A549 (cell line): ENCODE data around the gene NKIRAS2. TPM values are rescaled to one million over a fixed set of nuclear protein-coding genes. Genes with fewer than 3 reads are reported as not detected.
A peak's percentile ranks its signal among the peaks of the same experiment; 100 is the strongest.

Experiments
- ATAC-seq, 2 experiments: fragments of 200-7000 bp in 1 of 2; fragments of >200 bp in 1 of 2; cut with Nextera tagmentation in 1 of 2; cut with Tn5 transposase in 1 of 2; 3 replicates each; pipeline versions ENCODE4 v1.8.0 to v1.9.1; 2018 to 2020; ENCODE audit warnings: mild to moderate bottlenecking in 1 of 2, moderate library complexity in 1 of 2
- CTCF ChIA-PET: fragments of 300-600 bp; sonication (Branson Sonifier 250); formaldehyde crosslinking; extraction: SDS; loops from one replicate; lab custom pipeline; 2021; ENCODE audit warnings: antibody characterized with exemption, inconsistent platforms; lab: Yijun Ruan, JAX
- POLR2A ChIA-PET: fragments of 350-600 bp; formaldehyde crosslinking; extraction: SDS; loops from one replicate; lab custom pipeline; 2021; ENCODE audit warnings: antibody characterized with exemption, inconsistent platforms; lab: Yijun Ruan, JAX
- DNase-seq, 2 experiments: peaks; one replicate each; pipeline versions ENCODE4 v3.0.0 to v3.0.0-alpha.2; 2011 to 2016; ENCODE audit warnings: low read depth in 1 of 2, low spot score in 1 of 2
- FAIRE-seq: peaks from 2 replicates; lab custom pipeline; 2011; peaks lifted over from hg19 to GRCh38; lab: Jason Lieb, UNC
- H3K27ac ChIP-seq, 2 experiments: fragments of >200 bp; sonication (Bioruptor Twin); formaldehyde crosslinking; 3 replicates each; pipeline ENCODE4 v1.5.1; 2016 to 2017
- H3K4me1 ChIP-seq: fragments of >200 bp; sonication (Bioruptor Twin); formaldehyde crosslinking; 3 replicates; pipeline ENCODE4 v1.6.1; 2016
- H3K4me2 ChIP-seq: fragments of >200 bp; sonication (Bioruptor Twin); formaldehyde crosslinking; 3 replicates; pipeline ENCODE4 v1.6.1; 2016
- H3K4me3 ChIP-seq: fragments of >200 bp; sonication (Bioruptor Twin); formaldehyde crosslinking; 3 replicates; pipeline ENCODE4 v1.5.1; 2016
- H3K9me3 ChIP-seq: fragments of >200 bp; sonication (Bioruptor Twin); formaldehyde crosslinking; 3 replicates; pipeline ENCODE4 v1.6.1; 2016
- CBX8 ChIP-seq: fragments of 200-600 bp; sonication (generic); IDR thresholded peaks from 2 replicates; pipeline ENCODE4 v1.6.1; 2016
- HOXA7 ChIP-seq: fragments of 250-450 bp; sonication (Bioruptor Pico); IDR thresholded peaks from 2 replicates; pipeline ENCODE4 v1.5.0; 2020; ENCODE audit warnings: mild to moderate bottlenecking, moderate library complexity
- JUNB ChIP-seq: fragments of >200 bp; sonication (Bioruptor Twin); formaldehyde crosslinking; IDR thresholded peaks from 2 replicates; pipeline ENCODE4 v1.6.1; 2016
- MAZ ChIP-seq: fragments of 150-350 bp; IDR thresholded peaks from 2 replicates; pipeline ENCODE4 v1.6.1; 2014; ENCODE audit warnings: antibody characterized with exemption, low read depth, low read length, borderline replicate concordance
- RAD21 ChIP-seq, 2 experiments: fragments of >200 bp in 1 of 2; sonication (Bioruptor Twin) in 1 of 2; formaldehyde crosslinking in 1 of 2; IDR thresholded peaks in 1 of 2; conservative IDR thresholded peaks in 1 of 2; 2 replicates in 1 of 2; 3 replicates in 1 of 2; pipeline ENCODE4 v1.6.1; 2012 to 2018; ENCODE audit warnings: inconsistent platforms in 1 of 2
- RCOR1 ChIP-seq: fragments of 150-350 bp; IDR thresholded peaks from 2 replicates; pipeline ENCODE4 v1.6.1; 2014; ENCODE audit warnings: antibody characterized with exemption, low read length, low read depth
- RNF2 ChIP-seq: fragments of 200-600 bp; sonication (generic); IDR thresholded peaks from 2 replicates; pipeline ENCODE4 v1.6.1; 2016; ENCODE audit warnings: low read depth, mild to moderate bottlenecking, antibody characterized with exemption, moderate library complexity, borderline replicate concordance
- TP53 ChIP-seq: fragments of 250-450 bp; sonication (Bioruptor Pico); IDR thresholded peaks from 2 replicates; pipeline ENCODE4 v1.5.0; 2021; ENCODE audit warnings: mild to moderate bottlenecking, moderate library complexity
- ZSCAN20 ChIP-seq: fragments of 250-450 bp; sonication (Bioruptor Pico); IDR thresholded peaks from 2 replicates; pipeline ENCODE4 v1.8.0; 2022; ENCODE audit warnings: mild to moderate bottlenecking, moderate library complexity
- WGBS: methylation state at CpG from one replicate; pipeline ENCODE4 v1.1.6; 2017; ENCODE audit errors: missing lambda C conversion rate; 5-methylcytosine and 5-hydroxymethylcytosine counted together
- polyA plus RNA-seq, 4 experiments: library from polyadenylated mRNA; depleted of rRNA in 3 of 4; stranded (reverse); fragments of >200 nt; fragmentation: RNase III in 1 of 4; extraction: RNeasy Plus Mini Kit Qiagen cat#74134 plus additional on column Dnase treatment in 1 of 4; gene quantifications; 2 replicates in 3 of 4; 3 replicates in 1 of 4; pipeline ENCODE4 v1.2.3, GENCODE V29; 2011 to 2017
- TF ChIP-seq, protein P1 (sequence below): fragments of 200-600 bp; sonication (generic); IDR thresholded peaks from 2 replicates; pipeline ENCODE4 v1.6.1; 2016; ENCODE audit warnings: antibody characterized with exemption, mild to moderate bottlenecking, moderate library complexity
- TF ChIP-seq, protein P2 (sequence below): fragments of 250-450 bp; sonication (Bioruptor Pico); IDR thresholded peaks from 2 replicates; pipeline ENCODE4 v1.5.0; 2021; ENCODE audit warnings: mild to moderate bottlenecking, moderate library complexity, borderline replicate concordance

Gene NKIRAS2
- polyA plus RNA-seq, 2 of the 4 experiments (the other 2 are of a cell fraction) = 48.0 to 52.2 TPM

DNA sequence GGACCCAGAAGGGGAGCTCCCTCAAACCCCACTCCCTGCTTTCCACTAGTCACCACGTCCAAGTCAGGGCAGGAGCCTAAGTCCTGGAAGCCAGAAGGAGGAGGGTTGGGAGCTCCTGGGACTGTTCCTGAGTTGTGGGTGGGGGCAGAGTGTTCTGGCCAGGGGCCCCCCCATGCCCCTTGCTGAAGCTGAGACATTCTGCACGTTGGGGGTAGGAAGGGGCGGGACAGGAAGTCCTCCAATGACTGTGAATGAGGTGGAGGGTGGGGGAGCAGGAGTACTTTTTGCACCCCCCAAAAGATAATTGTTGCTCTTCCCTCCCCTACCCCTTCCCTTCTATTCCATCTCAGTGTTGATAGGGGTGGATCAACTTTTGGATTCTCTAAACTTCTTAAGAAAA lies 51.9 kb downstream of the NKIRAS2 start:
- ChIA-PET POLR2A (interaction anchor here (1.2 kb wide), 1 partner anchor 50 kb away, joined by 3 read pairs; the partner anchor contains the start of gene KAT2A), CTCF (interaction anchor here (0.6 to 3.3 kb wide), 16 partner anchors 8 to 356 kb away, joined by 3 to 11 read pairs (median 4); partner anchors contain the start of genes DNAJC7, KCNH4 and NKIRAS2)
- ATAC-seq (peak in 1 of 2 experiments; percentile 7; a peak in 3 of 6 replicates), DNase-seq (no peak), FAIRE-seq (no peak)
- Histone ChIP-seq H3K4me1 (peaks cover 4% of the 10 kb centered on the region; the same call in 2 of the 3 replicates), H3K4me2 (peak overlapping the region; percentile 90), H3K9me3 (no peaks in the 10 kb centered on the region), H3K27ac (peak overlapping the region in 1 of 2 experiments; percentile 83; a peak in 3 of 6 replicates), H3K4me3 (peak overlapping the region; percentile 44)
- WGBS = 28% methylated on average over 3 of the region's 3 CpGs
- TF ChIP-seq, protein P1, sequence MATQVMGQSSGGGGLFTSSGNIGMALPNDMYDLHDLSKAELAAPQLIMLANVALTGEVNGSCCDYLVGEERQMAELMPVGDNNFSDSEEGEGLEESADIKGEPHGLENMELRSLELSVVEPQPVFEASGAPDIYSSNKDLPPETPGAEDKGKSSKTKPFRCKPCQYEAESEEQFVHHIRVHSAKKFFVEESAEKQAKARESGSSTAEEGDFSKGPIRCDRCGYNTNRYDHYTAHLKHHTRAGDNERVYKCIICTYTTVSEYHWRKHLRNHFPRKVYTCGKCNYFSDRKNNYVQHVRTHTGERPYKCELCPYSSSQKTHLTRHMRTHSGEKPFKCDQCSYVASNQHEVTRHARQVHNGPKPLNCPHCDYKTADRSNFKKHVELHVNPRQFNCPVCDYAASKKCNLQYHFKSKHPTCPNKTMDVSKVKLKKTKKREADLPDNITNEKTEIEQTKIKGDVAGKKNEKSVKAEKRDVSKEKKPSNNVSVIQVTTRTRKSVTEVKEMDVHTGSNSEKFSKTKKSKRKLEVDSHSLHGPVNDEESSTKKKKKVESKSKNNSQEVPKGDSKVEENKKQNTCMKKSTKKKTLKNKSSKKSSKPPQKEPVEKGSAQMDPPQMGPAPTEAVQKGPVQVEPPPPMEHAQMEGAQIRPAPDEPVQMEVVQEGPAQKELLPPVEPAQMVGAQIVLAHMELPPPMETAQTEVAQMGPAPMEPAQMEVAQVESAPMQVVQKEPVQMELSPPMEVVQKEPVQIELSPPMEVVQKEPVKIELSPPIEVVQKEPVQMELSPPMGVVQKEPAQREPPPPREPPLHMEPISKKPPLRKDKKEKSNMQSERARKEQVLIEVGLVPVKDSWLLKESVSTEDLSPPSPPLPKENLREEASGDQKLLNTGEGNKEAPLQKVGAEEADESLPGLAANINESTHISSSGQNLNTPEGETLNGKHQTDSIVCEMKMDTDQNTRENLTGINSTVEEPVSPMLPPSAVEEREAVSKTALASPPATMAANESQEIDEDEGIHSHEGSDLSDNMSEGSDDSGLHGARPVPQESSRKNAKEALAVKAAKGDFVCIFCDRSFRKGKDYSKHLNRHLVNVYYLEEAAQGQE = no peak
- TF ChIP-seq MAZ (no peak), RAD21 (conservative IDR thresholded peaks at IDR 0.05 in 1 of 2, IDR thresholded peaks at IDR 0.05 in 1 of 2) (no peak), CBX8 (no peak), ZSCAN20 (no peak), TP53 (CRISPR knock-in tag) (no peak), RNF2 (no peak)
- TF ChIP-seq, protein P2, sequence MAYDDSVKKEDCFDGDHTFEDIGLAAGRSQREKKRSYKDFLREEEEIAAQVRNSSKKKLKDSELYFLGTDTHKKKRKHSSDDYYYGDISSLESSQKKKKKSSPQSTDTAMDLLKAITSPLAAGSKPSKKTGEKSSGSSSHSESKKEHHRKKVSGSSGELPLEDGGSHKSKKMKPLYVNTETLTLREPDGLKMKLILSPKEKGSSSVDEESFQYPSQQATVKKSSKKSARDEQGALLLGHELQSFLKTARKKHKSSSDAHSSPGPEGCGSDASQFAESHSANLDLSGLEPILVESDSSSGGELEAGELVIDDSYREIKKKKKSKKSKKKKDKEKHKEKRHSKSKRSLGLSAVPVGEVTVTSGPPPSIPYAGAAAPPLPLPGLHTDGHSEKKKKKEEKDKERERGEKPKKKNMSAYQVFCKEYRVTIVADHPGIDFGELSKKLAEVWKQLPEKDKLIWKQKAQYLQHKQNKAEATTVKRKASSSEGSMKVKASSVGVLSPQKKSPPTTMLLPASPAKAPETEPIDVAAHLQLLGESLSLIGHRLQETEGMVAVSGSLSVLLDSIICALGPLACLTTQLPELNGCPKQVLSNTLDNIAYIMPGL = no peak

DNA sequence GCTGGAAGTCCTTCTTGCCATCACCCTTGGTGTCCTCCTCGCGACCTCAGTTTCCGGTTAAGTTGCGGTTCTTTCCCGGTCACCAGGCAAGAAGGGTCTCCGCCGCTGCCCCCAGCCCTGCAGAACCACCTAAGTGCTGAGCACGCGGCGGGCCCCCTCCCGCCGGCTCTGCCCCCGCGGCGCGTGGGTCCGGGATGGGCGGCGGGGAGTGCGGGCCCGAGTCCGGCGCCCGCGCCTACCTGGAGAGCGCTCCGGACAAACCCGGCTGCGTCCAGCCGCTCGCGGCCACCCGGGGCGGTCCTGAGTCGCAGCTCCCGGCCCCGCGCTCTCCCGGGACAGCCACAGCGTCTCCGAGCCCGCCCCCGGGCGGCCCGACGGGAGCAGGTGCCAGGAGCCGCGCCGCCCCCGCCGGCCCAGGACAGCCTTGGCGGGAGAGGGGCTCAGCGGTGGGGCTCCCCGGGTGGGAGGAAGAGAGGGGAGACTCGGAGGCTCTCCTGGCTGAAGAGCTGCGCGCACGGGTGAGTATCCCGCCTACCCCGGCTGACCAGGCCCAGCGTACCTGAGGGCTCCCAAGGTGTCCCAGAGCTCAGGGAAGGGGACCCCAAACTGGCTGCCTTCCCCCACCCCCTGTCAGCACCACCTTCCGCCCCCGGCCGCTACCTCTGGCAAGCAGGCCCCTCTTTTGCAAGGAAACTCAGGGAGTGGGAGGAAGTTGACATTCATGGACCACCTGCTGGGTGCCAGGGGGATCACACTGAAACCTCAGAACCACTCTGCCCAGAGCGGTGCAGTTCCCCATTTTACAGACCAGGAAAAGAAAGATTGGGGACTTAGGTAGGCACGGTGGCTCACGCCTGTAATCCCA lies 52.7 kb downstream of the NKIRAS2 start:
- H3K4me2 ChIP-seq = peak overlapping the region; percentile 90
- peak overlapping the region; percentile 55 to 83; a peak in 5 of 6 replicates for H3K27ac ChIP-seq
- DNase-seq = peak in 1 of 2 experiments; percentile 33
- peak; percentile 56 to 67 for ATAC-seq
- ChIA-PET CTCF (interaction anchor here (0.6 to 3.3 kb wide), 13 partner anchors 8 to 356 kb away, joined by 3 to 11 read pairs (median 4); partner anchors contain the start of genes DNAJC7 and KCNH4), POLR2A (interaction anchor here (1.2 kb wide), 1 partner anchor 49 kb away, joined by 3 read pairs; the partner anchor contains the start of gene KAT2A)
- no peaks in the 10 kb centered on the region for H3K9me3 ChIP-seq
- WGBS = 63% methylated on average over 20 of the region's 67 CpGs
- no peak for FAIRE-seq
- peak overlapping the region; percentile 44 for H3K4me3 ChIP-seq
- TF ChIP-seq RCOR1 (no peak), JUNB (no peak), RAD21 (conservative IDR thresholded peaks at IDR 0.05 in 1 of 2, IDR thresholded peaks at IDR 0.05 in 1 of 2) (no peak), HOXA7 (no peak)
- H3K4me1 ChIP-seq = peaks cover 4% of the 10 kb centered on the region; the same call in 2 of the 3 replicates

Other genes with a start within 250 kb of the NKIRAS2 start
- gene JUP, start 233.4 kb upstream of the NKIRAS2 start, polyA plus RNA-seq (2011; rRNA removed) = 54.8 and 110 TPM in 2 replicates
- gene JUP, start 233.4 kb upstream of the NKIRAS2 start, polyA plus RNA-seq (2017; fragmentation: RNase III; extraction: RNeasy Plus Mini Kit Qiagen cat#74134 plus additional on column Dnase treatment) = 63.3 to 127 TPM (median 107 TPM) in 3 replicates
- 32.1 and 36.0 TPM in 2 replicates for gene P3H4, start 208.1 kb upstream of the NKIRAS2 start, polyA plus RNA-seq (2011; rRNA removed)
- 41.6 to 62.1 TPM (median 52.8 TPM) in 3 replicates for gene P3H4, start 208.1 kb upstream of the NKIRAS2 start, polyA plus RNA-seq (2017; fragmentation: RNase III; extraction: RNeasy Plus Mini Kit Qiagen cat#74134 plus additional on column Dnase treatment)
- 109 and 112 TPM in 2 replicates for gene FKBP10, start 207.1 kb upstream of the NKIRAS2 start, polyA plus RNA-seq (2011; rRNA removed)
- gene FKBP10, start 207.1 kb upstream of the NKIRAS2 start, polyA plus RNA-seq (2017; fragmentation: RNase III; extraction: RNeasy Plus Mini Kit Qiagen cat#74134 plus additional on column Dnase treatment) = 109 to 121 TPM (median 119 TPM) in 3 replicates
- 167 and 171 TPM in 2 replicates for gene NT5C3B, start 183.9 kb upstream of the NKIRAS2 start, polyA plus RNA-seq (2011; rRNA removed)
- 109 to 118 TPM (median 114 TPM) in 3 replicates for gene NT5C3B, start 183.9 kb upstream of the NKIRAS2 start, polyA plus RNA-seq (2017; fragmentation: RNase III; extraction: RNeasy Plus Mini Kit Qiagen cat#74134 plus additional on column Dnase treatment)
- gene KLHL10, start 182.3 kb upstream of the NKIRAS2 start, polyA plus RNA-seq (2011; rRNA removed) = 0.13 and 0.19 TPM in 2 replicates
- 0.04 to 0.12 TPM (median 0.05 TPM) in 3 replicates for gene KLHL10, start 182.3 kb upstream of the NKIRAS2 start, polyA plus RNA-seq (2017; fragmentation: RNase III; extraction: RNeasy Plus Mini Kit Qiagen cat#74134 plus additional on column Dnase treatment)
- 12.7 and 13.7 TPM in 2 replicates for gene KLHL11, start 154.7 kb upstream of the NKIRAS2 start, polyA plus RNA-seq (2011; rRNA removed)
- 3.1 to 3.8 TPM (median 3.8 TPM) in 3 replicates for gene KLHL11, start 154.7 kb upstream of the NKIRAS2 start, polyA plus RNA-seq (2017; fragmentation: RNase III; extraction: RNeasy Plus Mini Kit Qiagen cat#74134 plus additional on column Dnase treatment)
- gene ACLY, start 101.1 kb upstream of the NKIRAS2 start, polyA plus RNA-seq (2011; rRNA removed) = 367 and 376 TPM in 2 replicates
- gene ACLY, start 101.1 kb upstream of the NKIRAS2 start, polyA plus RNA-seq (2017; fragmentation: RNase III; extraction: RNeasy Plus Mini Kit Qiagen cat#74134 plus additional on column Dnase treatment) = 337 to 355 TPM (median 344 TPM) in 3 replicates
- 2.0 and 2.3 TPM in 2 replicates for gene ODAD4, start 89.5 kb upstream of the NKIRAS2 start, polyA plus RNA-seq (2011; rRNA removed)
- gene ODAD4, start 89.5 kb upstream of the NKIRAS2 start, polyA plus RNA-seq (2017; fragmentation: RNase III; extraction: RNeasy Plus Mini Kit Qiagen cat#74134 plus additional on column Dnase treatment) = 2.2 to 2.5 TPM (median 2.3 TPM) in 3 replicates
- gene CNP, start 53.3 kb upstream of the NKIRAS2 start, polyA plus RNA-seq (2011; rRNA removed) = 38.6 and 49.8 TPM in 2 replicates
- 113 to 118 TPM (median 116 TPM) in 3 replicates for gene CNP, start 53.3 kb upstream of the NKIRAS2 start, polyA plus RNA-seq (2017; fragmentation: RNase III; extraction: RNeasy Plus Mini Kit Qiagen cat#74134 plus additional on column Dnase treatment)
- 95.3 and 116 TPM in 2 replicates for gene DNAJC7, start 2.7 kb upstream of the NKIRAS2 start, polyA plus RNA-seq (2011; rRNA removed)
- gene DNAJC7, start 2.7 kb upstream of the NKIRAS2 start, polyA plus RNA-seq (2017; fragmentation: RNase III; extraction: RNeasy Plus Mini Kit Qiagen cat#74134 plus additional on column Dnase treatment) = 140 to 161 TPM (median 148 TPM) in 3 replicates
- gene C17orf113, start 30.5 kb downstream of the NKIRAS2 start, polyA plus RNA-seq (2011; rRNA removed) = 1.0 and 1.4 TPM in 2 replicates
- gene C17orf113, start 30.5 kb downstream of the NKIRAS2 start, polyA plus RNA-seq (2017; fragmentation: RNase III; extraction: RNeasy Plus Mini Kit Qiagen cat#74134 plus additional on column Dnase treatment) = 0.55 to 0.80 TPM (median 0.67 TPM) in 3 replicates
- 0.61 and 0.86 TPM in 2 replicates for gene ZNF385C, start 78.4 kb downstream of the NKIRAS2 start, polyA plus RNA-seq (2011; rRNA removed)
- gene ZNF385C, start 78.4 kb downstream of the NKIRAS2 start, polyA plus RNA-seq (2017; fragmentation: RNase III; extraction: RNeasy Plus Mini Kit Qiagen cat#74134 plus additional on column Dnase treatment) = 0.12 to 0.16 TPM (median 0.13 TPM) in 3 replicates
- 0.59 and 0.70 TPM in 2 replicates for gene DHX58, start 92.6 kb downstream of the NKIRAS2 start, polyA plus RNA-seq (2011; rRNA removed)
- 0.26 to 0.37 TPM (median 0.37 TPM) in 3 replicates for gene DHX58, start 92.6 kb downstream of the NKIRAS2 start, polyA plus RNA-seq (2017; fragmentation: RNase III; extraction: RNeasy Plus Mini Kit Qiagen cat#74134 plus additional on column Dnase treatment)
- gene KAT2A, start 101.3 kb downstream of the NKIRAS2 start, polyA plus RNA-seq (2011; rRNA removed) = 42.2 and 57.4 TPM in 2 replicates
- 64.0 to 74.6 TPM (median 68.1 TPM) in 3 replicates for gene KAT2A, start 101.3 kb downstream of the NKIRAS2 start, polyA plus RNA-seq (2017; fragmentation: RNase III; extraction: RNeasy Plus Mini Kit Qiagen cat#74134 plus additional on column Dnase treatment)
- 0.04 TPM in 1 of 2 replicates, not detected in the other for gene HSPB9, start 102.7 kb downstream of the NKIRAS2 start, polyA plus RNA-seq (2011; rRNA removed)
- gene HSPB9, start 102.7 kb downstream of the NKIRAS2 start, polyA plus RNA-seq (2017; fragmentation: RNase III; extraction: RNeasy Plus Mini Kit Qiagen cat#74134 plus additional on column Dnase treatment) = not detected in 3 replicates
- gene RAB5C, start 134.9 kb downstream of the NKIRAS2 start, polyA plus RNA-seq (2011; rRNA removed) = 171 and 179 TPM in 2 replicates
- 217 to 229 TPM (median 222 TPM) in 3 replicates for gene RAB5C, start 134.9 kb downstream of the NKIRAS2 start, polyA plus RNA-seq (2017; fragmentation: RNase III; extraction: RNeasy Plus Mini Kit Qiagen cat#74134 plus additional on column Dnase treatment)
- gene KCNH4, start 161.1 kb downstream of the NKIRAS2 start, polyA plus RNA-seq (2011; rRNA removed) = 0.24 and 0.25 TPM in 2 replicates
- 0.37 to 0.40 TPM (median 0.39 TPM) in 3 replicates for gene KCNH4, start 161.1 kb downstream of the NKIRAS2 start, polyA plus RNA-seq (2017; fragmentation: RNase III; extraction: RNeasy Plus Mini Kit Qiagen cat#74134 plus additional on column Dnase treatment)
- gene HCRT, start 165.4 kb downstream of the NKIRAS2 start, polyA plus RNA-seq (2011; rRNA removed) = not detected in 2 replicates
- 0.18 TPM in 1 of 3 replicates, not detected in the others for gene HCRT, start 165.4 kb downstream of the NKIRAS2 start, polyA plus RNA-seq (2017; fragmentation: RNase III; extraction: RNeasy Plus Mini Kit Qiagen cat#74134 plus additional on column Dnase treatment)
- 12.3 and 14.2 TPM in 2 replicates for gene GHDC, start 174.4 kb downstream of the NKIRAS2 start, polyA plus RNA-seq (2011; rRNA removed)
- gene GHDC, start 174.4 kb downstream of the NKIRAS2 start, polyA plus RNA-seq (2017; fragmentation: RNase III; extraction: RNeasy Plus Mini Kit Qiagen cat#74134 plus additional on column Dnase treatment) = 19.4 to 25.7 TPM (median 23.4 TPM) in 3 replicates